Testis (tissue), 5 donors: ENCODE data around the gene ATP13A4. TPM values are rescaled to one million over a fixed set of nuclear protein-coding genes. Genes with fewer than 3 reads are reported as not detected.

Experiments
- DNase-seq: peaks from one replicate; pipeline ENCODE4 v3.0.0-alpha.2; 2019
- H3K27ac ChIP-seq, 2 donors: fragments of 200-600 bp; sonication (generic); one replicate each; pipeline ENCODE4 v1.5.1; 2019
- H3K27me3 ChIP-seq: fragments of 200-600 bp; sonication (generic); one replicate; pipeline ENCODE4 v1.5.1; 2019
- H3K36me3 ChIP-seq: fragments of 200-600 bp; sonication (generic); one replicate; pipeline ENCODE4 v1.5.1; 2017; ENCODE audit warnings: low read depth; ENCODE audit errors: missing control alignments
- H3K4me1 ChIP-seq: fragments of 200-600 bp; sonication (generic); one replicate; pipeline ENCODE4 v1.5.1; 2019
- H3K4me3 ChIP-seq, 2 donors: fragments of 200-600 bp; sonication (generic); one replicate each; pipeline ENCODE4 v1.5.1; 2017 to 2019
- H3K9me3 ChIP-seq: fragments of 200-600 bp; sonication (generic); one replicate; pipeline ENCODE4 v1.5.1; 2017
- CTCF ChIP-seq, 3 experiments: fragments of 450-650 bp in 2 of 3; fragments of 200-600 bp in 1 of 3; sonication (generic) in 1 of 3; IDR thresholded peaks; one replicate each; pipeline ENCODE4 v1.5.1; 2016 to 2019; ENCODE audit warnings: antibody characterized with exemption in 3 of 3, mild to moderate bottlenecking in 2 of 3, moderate library complexity in 1 of 3
- POLR2A ChIP-seq: fragments of 450-650 bp; IDR thresholded peaks from one replicate; pipeline ENCODE4 v1.6.1; 2017; ENCODE audit warnings: antibody characterized with exemption, mild to moderate bottlenecking, moderate library complexity
- WGBS, 2 donors: methylation state at CpG; one replicate each; pipeline ENCODE4 v1.1.5; 2018; 5-methylcytosine and 5-hydroxymethylcytosine counted together
- intact Hi-C: fragments of 100-400 bp; cut with DNase I; formaldehyde crosslinking; loops from one replicate; pipeline ENCODE4 v1.15.1; 2023; ENCODE audit warnings: low total_unique reads
- long read RNA-seq, 2 donors: transcript quantifications; one replicate each; lab custom pipeline, GENCODE V29; 2026
- polyA plus RNA-seq: library from polyadenylated mRNA; stranded (reverse); fragments of 350-450 nt; fragmentation: Illumina TruSeq; extraction: RNeasy Lipid Tissue Mini Kit (QIAGEN cat#74804); gene quantifications from one replicate; pipeline ENCODE4 v1.2.3, GENCODE V29; 2014; ENCODE audit warnings: low read depth, low replicate concordance; ENCODE audit not compliant: insufficient read depth
- total RNA-seq, 2 donors: library from RNA; depleted of rRNA; stranded (reverse); fragments of >200 nt; gene quantifications; one replicate each; pipeline ENCODE4 v1.2.3, GENCODE V29; 2016

Gene ATP13A4
- total RNA-seq (1 to 10 TPM; 1.9 to 4.1 TPM), polyA plus RNA-seq (0.98 TPM)
- long read RNA-seq, donor 1, result 0 reads
- long read RNA-seq, donor 2, result 0 reads

- no peak within 1 kb of the TSS for H3K27ac ChIP-seq
- intact Hi-C loops, result no loop called here
- no peak within 1 kb of the TSS for H3K4me3 ChIP-seq
- WGBS, 2 donors, result 35 to 49% methylated on average over 9 of the region's 9 CpGs
- no peaks in the 10 kb centered on the region for H3K27me3 ChIP-seq
- H3K9me3 ChIP-seq, result no peaks in the 10 kb centered on the region
- H3K4me1 ChIP-seq, result no peaks in the 10 kb centered on the region
- DNase-seq, result no peak
- no peak for TF ChIP-seq CTCF (IDR thresholded peaks at IDR 0.05)
- TF ChIP-seq POLR2A, result no peak
- H3K36me3 ChIP-seq, result no peaks in the 10 kb centered on the region
Observed at GRCh38 chr3:193554811-193555210, at the start of gene ATP13A4. Gene ATP13A4 (minus strand): TSS chr3:193554895. CDS start chr3:193554799, 96 bp downstream.

- no peak overlapping the region for H3K4me3 ChIP-seq
- TF ChIP-seq POLR2A (no peak), CTCF (IDR thresholded peaks at IDR 0.05) (no peak)
- peaks cover 2% of the 10 kb centered on the region for H3K4me1 ChIP-seq
- no peaks in the 10 kb centered on the region for H3K36me3 ChIP-seq
- H3K9me3 ChIP-seq, result no peaks in the 10 kb centered on the region
- intact Hi-C loops, result no loop called here
- H3K27ac ChIP-seq, result no peak overlapping the region
- H3K27me3 ChIP-seq, result no peaks in the 10 kb centered on the region
- 100% methylated on average over 1 of the region's 1 CpG for WGBS, 2 donors
- DNase-seq, result no peak
Observed at GRCh38 chr3:193599393-193599792, 44.7 kb upstream of the ATP13A4 start.

GRCh38 chr3:193598202-193598601 is 43.5 kb upstream of the ATP13A4 start:
- DNase-seq, result no peak
- Histone ChIP-seq H3K4me3 (no peak overlapping the region), H3K27ac (no peak overlapping the region), H3K27me3 (no peaks in the 10 kb centered on the region), H3K36me3 (no peaks in the 10 kb centered on the region), H3K9me3 (no peaks in the 10 kb centered on the region), H3K4me1 (peaks cover 7% of the 10 kb centered on the region)
- no peak for TF ChIP-seq POLR2A
- no peak for TF ChIP-seq CTCF (IDR thresholded peaks at IDR 0.05)
- intact Hi-C loops, result no loop called here
- 90 to 96% methylated on average over 2 of the region's 2 CpGs for WGBS, 2 donors

GRCh38 chr3:193595939-193596487 is 41.3 kb upstream of the ATP13A4 start:
- Histone ChIP-seq H3K4me3 (no peak overlapping the region), H3K9me3 (no peaks in the 10 kb centered on the region), H3K27ac (no peak overlapping the region), H3K4me1 (peaks cover 7% of the 10 kb centered on the region), H3K27me3 (no peaks in the 10 kb centered on the region), H3K36me3 (no peaks in the 10 kb centered on the region)
- WGBS, 2 donors, result 89 to 90% methylated on average over 5 of the region's 5 CpGs
- intact Hi-C loops, result no loop called here
- DNase-seq, result no peak
- TF ChIP-seq CTCF (IDR thresholded peaks at IDR 0.05) (no peak), POLR2A (no peak)
